B cell (primary cell): ENCODE results near the gene ABCA2.

Experiments used
- CTCF ChIP-seq: fragments of 200-600 bp; IDR thresholded peaks from one replicate; pipeline ENCODE4 v1.8.0; 2022; ENCODE audit warnings: antibody characterized with exemption, mild to moderate bottlenecking
- EZH2 ChIP-seq: IDR thresholded peaks from 2 replicates; pipeline ENCODE4 v1.6.1; 2012; ENCODE audit warnings: borderline replicate concordance, low read depth, mild to moderate bottlenecking, moderate library complexity, low read length; ENCODE audit not compliant: insufficient read depth, poor library complexity, severe bottlenecking

GRCh38 chr9:136975644-136976043 is 52.4 kb downstream of the ABCA2 start:
- no peak for TF ChIP-seq CTCF
- no peak for TF ChIP-seq EZH2
